NCI-H146 (cell line): Measurements from ENCODE around the gene TFCP2L1.
"Not testable (repeated sequence)": the region's sequence is repeated elsewhere in the genome, so short reads cannot be mapped to it uniquely, and the experiment has no call there.

Source experiments
- DNase-seq: peaks from one replicate; lab custom pipeline; 2025; lab: John Stamatoyannopoulos, UW

Gene TFCP2L1

DNA sequence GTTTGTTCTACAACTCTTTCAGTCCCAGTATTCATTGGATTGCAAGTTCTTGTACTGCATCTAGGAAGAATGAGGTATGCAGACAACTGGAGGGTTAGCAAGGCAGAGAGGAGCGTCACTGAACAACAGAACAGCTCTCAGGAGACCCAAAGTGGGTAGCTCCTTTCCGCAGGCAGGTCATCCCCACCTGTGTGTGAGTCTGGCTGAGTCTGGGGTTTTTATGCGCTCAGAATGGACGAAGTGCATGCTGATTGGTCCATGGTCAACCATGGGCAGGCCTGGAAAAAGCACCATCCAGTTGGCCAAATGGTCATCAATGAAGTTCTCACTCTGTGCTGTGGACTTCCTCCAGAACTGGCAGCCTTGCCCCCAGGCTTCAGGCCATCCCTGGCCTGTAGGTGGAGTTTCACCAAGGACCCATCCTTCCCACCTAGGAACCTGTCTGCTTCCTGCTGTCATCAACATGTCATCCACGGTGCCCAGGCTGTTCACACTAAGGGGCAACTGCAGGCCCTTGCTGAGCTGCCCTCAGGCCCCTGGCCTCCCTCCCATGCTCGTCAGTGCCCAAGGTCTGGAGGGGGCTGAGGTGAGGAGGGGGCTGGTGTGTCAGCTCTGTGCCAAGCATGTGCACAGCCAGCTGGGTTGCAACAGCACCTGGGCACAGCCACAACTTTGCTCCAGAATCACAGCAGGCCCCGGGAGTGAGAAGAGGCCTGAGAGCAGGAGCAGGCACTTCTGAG, 11.1 kb upstream of the TFCP2L1 start:
- no peak for DNase-seq

DNA sequence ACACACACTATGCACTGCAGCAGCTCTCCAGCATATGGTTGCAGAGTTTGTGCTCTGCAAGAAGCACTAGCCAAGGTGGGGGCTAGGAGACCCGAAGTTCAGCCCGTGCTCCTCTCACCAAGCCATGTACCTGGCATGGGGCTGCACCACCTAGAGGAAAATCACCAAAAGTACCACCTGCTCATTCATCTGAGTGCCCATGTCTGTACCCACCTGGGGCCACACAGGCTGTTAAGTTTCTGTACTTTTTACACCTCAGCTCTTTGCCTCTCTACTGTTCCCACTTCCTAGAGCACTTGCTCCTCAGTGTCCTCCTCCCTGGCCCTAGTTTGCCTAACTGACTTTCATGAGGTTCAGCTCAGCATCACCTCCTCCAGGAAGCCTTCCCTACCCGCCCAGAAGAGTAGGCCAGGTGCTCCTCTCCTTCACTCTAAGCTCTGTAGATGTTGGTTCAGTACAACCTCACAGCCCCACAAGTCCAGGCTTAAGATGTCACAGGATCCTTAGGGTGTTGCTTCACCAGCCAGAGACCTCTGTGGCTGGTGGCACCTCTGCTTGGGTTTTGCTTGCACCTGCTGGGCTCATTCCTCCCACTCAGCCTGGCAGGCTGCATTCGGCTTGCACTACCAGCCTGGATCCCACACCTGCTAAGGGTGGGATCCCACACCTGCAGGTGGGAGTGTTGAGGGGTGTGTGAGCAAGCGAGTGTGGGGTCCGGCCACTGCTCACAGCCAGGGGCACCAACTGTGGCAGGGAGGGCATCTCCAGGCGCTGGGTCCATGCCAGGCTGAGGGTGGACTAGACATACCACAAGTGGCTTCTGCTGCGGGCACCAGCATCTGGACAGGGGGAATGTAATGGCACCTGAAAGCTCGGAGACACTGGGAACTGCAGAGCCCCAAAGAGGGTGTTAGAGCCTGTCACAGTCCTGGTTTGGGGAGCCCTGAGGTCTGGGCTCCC, 10.2 kb upstream of the TFCP2L1 start:
- no peak for DNase-seq

DNA sequence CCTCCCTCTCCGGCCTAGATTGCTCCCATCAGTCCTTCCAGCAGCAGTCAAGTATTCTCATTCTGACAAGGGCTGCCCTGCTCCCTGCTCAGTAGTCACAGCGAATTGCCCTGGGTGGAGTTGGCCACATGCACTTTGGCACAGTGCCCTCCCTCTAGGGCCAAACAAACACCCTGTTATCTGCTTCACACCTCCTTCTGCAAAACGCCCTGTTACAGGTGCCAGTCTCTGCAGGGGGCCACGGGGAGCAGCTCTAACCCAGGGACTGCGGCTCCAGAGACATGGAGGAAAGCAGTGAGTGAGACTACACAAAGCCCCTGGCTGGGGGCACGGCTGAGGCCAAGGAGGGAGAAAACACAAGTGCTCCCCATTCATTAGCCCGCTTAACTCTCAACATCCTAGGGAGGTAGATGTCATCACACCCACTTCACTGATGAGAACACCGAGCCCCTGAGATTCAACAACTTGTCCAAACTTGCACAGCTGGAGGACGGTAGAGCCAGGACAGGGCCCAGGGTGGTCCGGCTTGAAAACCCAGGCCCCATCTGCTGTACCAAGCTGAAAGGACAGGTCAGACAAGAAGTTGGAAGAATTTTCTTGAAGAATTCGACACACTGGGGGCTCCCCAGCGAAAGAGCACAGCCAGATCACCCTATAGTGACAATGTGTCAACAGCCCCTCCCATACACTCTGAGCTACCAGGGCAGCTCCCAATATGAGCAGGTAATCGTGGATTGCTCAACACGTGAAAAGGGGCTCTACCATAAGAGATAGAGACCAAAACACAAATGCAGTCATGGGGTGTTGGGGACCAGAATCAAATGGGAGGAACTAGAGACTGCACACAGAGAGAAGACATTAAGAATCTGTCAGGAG, 8.7 kb upstream of the TFCP2L1 start:
- peak; percentile 73 for DNase-seq

- DNase-seq, result no peak
Measured at GRCh38 chr2:121291251-121291580, 6.2 kb upstream of the TFCP2L1 start.

- DNase-seq, result no peak
Measured at GRCh38 chr2:121289271-121289670, 4.3 kb upstream of the TFCP2L1 start.

DNA sequence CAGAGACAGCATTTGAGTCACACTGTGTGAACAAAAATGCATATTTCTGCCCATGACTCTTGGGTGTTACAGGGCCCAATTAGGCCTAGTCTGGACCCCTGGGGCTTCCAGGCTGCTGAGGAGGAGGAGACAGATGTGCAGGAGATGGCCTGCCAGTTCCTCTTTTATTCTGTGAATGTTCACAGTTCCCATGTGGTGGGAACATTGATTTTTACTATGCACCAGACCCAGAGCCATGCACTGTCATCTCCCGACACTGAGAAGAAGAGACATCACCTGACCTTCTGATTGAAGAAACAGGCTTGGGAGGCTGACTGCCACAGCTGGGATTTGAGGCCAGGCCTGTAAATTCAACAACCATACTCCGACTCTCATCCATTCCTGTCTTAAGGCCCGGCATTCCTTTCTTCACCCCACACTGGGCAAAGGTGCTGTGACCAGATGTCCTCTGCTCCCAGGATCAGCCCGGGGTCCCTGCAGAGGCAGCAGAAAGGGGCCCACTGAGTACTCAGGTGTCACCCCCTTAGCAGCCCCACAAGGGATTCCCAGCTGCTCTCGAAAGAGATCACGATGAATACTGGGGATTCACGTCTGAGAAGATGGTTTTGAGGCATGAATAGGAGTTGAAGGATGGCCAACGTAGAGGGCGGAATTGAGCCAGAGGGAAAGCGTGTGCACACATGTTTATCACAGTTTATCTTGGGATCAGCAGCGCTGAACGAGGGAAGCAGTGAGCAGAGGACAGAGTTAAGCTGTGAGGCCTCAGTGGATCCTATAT, 3.6 kb upstream of the TFCP2L1 start:
- DNase-seq, result no peak

GRCh38 chr2:121287956-121288355, 3.0 kb upstream of the TFCP2L1 start:
- no peak for DNase-seq

DNA sequence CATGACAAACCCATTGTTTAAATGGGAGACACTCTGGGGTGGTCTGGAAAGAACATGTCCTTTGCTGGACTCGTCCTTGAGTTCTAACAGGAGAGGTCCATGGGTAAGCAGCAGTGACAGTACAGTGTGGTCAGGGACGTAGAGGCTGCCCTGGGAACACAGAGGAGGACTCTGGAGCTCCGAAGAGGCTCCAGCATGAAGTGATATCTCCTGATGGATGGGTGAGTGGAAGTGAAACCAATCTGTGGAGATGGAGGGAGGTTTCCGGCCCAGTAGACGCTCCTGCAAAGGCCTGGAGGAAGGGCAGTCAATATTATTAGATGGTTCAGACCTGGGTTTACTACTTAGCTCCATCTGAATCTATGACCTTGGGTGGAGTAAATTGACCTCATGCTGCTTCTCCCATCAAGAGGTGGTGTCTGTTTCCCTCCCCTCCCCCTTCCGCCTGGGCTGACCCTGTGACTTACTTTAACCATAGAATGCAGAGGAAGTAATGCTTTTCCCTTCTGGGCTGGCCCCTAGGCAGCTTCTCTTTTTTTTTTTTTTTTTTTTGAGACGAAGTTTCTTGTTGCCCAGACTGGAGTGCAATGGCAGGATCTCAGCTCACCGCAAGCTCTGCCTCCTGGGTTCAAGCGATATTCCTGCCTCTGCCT, 2.3 kb upstream of the TFCP2L1 start:
- DNase-seq, result peak; percentile 12

DNA sequence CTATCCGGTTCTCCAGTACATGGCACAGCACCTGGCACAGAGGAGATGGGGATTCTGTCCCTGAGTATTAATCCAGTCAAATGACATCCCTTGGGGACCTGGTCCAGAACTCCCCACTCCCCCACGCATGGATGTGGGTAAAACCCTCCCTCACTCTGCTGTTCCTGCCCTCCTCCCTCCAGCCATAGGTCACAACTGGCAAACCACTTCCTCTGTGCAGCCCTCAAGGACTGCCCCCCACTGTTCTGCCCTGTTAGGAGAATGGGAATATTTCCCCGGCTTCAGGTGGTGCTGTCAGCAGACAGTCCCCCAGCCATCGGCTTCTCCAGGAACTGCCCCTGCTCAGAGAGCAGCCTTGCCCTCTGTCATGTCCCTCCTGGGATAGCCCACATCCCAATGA, 1.5 kb upstream of the TFCP2L1 start:
- DNase-seq, result no peak

DNA sequence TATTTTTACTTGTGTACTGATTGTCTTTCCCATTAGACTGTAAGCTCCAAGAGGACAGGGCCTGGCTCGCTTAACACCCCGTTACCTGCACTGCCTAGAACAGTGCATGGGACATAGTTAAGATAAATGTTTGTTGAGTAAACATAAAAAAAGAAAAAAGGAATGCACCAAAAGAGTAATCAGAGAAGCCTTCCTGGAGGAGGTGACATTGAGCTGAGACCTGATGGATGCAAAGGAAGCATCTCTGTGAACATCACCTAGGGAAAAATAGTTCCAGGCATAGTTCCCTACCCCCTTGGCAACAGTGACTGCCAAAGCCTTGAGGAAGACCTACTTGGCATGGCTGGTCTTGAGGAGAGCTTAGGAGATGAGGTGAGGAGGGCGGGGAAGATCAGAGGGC, 924 bp upstream of the TFCP2L1 start:
- DNase-seq, result no peak

GRCh38 chr2:121283670-121284462, 1.1 kb downstream of the TFCP2L1 start:
- DNase-seq, result peak; percentile 41

- DNase-seq, result no peak
Measured at GRCh38 chr2:121282800-121283385, 2.1 kb downstream of the TFCP2L1 start.

- no peak for DNase-seq
Measured at GRCh38 chr2:121281694-121282093, 3.3 kb downstream of the TFCP2L1 start.

- DNase-seq, result no peak
Measured at GRCh38 chr2:121281107-121281506, 3.9 kb downstream of the TFCP2L1 start.

GRCh38 chr2:121279476-121280220, 5.4 kb downstream of the TFCP2L1 start:
- DNase-seq, result no peak

DNA sequence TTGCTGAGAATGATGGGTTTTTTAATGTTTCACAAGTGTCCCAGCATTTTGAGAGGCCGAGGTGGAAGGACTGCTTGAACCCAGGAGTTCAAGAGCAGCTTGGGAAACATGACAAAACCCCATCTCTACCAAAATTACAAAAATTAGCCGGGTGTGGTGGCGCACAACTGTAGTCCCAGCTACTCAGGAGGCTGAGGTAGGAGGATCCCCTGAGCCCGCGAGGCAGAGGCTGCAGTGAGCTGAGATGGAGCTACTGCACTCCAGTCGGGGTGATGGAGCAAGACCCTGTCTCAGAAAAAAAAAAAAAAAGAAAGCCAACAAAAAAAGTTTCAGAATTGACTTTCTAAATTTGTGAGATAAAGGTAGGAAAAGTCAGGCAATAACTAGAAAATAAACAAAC, 8.7 kb downstream of the TFCP2L1 start:
- DNase-seq, result no peak

GRCh38 chr2:121273116-121273515, 11.9 kb downstream of the TFCP2L1 start:
- no peak for DNase-seq

DNA sequence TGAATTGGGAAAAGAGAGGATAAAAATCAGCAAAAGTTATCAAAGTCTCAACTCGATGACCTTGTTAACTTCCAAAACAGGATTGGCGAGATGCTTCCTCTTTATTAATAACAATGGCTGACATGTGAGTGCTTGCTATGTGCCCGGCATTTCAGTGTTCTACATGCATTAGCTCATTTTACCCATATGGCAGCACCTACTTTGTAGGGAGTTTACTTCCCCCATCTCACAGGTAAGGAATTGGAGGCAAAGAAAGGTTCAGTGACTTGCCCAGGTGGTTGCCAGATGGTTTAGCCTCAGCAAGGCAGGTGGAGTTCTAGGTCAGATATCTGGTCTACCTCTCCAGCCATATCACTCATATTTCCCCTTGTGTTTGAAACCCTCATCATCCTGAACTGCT, 12.4 kb downstream of the TFCP2L1 start:
- no peak for DNase-seq

DNA sequence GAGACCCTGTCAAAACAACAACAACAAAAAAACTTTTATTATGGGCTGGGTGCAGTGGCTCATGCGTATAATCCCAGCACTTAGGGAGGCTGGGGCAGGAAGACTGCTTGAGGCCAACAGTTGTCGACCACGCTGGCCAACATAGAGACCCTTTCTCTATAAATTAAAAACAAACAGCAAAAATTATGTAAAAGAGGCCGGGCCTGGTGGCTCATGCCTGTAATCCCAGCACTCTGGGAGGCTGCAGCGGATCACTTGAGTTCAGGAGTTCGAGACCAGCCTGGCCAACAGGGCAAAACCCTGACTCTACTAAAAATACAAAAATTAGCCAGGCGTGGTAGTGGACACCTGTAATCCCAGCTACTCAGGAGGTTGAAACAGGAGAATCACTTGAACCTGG, 15.6 kb downstream of the TFCP2L1 start:
- DNase-seq, result not testable (repeated sequence)
